Measurements from ENCODE around the gene SIPA1L3.
A peak's percentile ranks its signal among the peaks of the same experiment; 100 is the strongest.

Gene SIPA1L3

GRCh38 chr19:38130399-38130798 lies 223.4 kb downstream of the SIPA1L3 start:
- no peak for DNase-seq

- no peak for DNase-seq
Measured at GRCh38 chr19:38132781-38133180, 225.8 kb downstream of the SIPA1L3 start.

- DNase-seq = no peak
Measured at GRCh38 chr19:38133319-38133718, 226.3 kb downstream of the SIPA1L3 start.

- DNase-seq = no peak
Measured at GRCh38 chr19:38134540-38135149, 227.6 kb downstream of the SIPA1L3 start.

- no peak for DNase-seq
Measured at GRCh38 chr19:38135150-38135998, 228.4 kb downstream of the SIPA1L3 start.

GRCh38 chr19:38139122-38139521 lies 232.1 kb downstream of the SIPA1L3 start:
- DNase-seq = no peak

GRCh38 chr19:38141108-38141507 lies 234.1 kb downstream of the SIPA1L3 start:
- no peak for DNase-seq

- DNase-seq = peak; percentile 73
Measured at GRCh38 chr19:38142176-38143035, 235.4 kb downstream of the SIPA1L3 start.

- DNase-seq = no peak
Measured at GRCh38 chr19:38143847-38144246, 236.8 kb downstream of the SIPA1L3 start.

GRCh38 chr19:38144667-38145066 lies 237.7 kb downstream of the SIPA1L3 start:
- DNase-seq = no peak

GRCh38 chr19:38145623-38146022 lies 238.6 kb downstream of the SIPA1L3 start:
- no peak for DNase-seq

GRCh38 chr19:38148337-38148736 lies 241.3 kb downstream of the SIPA1L3 start:
- no peak for DNase-seq

GRCh38 chr19:38149661-38150061 lies 242.7 kb downstream of the SIPA1L3 start:
- peak; percentile 62 for DNase-seq

- DNase-seq = no peak
Measured at GRCh38 chr19:38151242-38151641, 244.2 kb downstream of the SIPA1L3 start.

GRCh38 chr19:38152461-38153379 lies 245.7 kb downstream of the SIPA1L3 start:
- DNase-seq = peak; percentile 48

- no peak for DNase-seq
Measured at GRCh38 chr19:38155453-38155852, 248.4 kb downstream of the SIPA1L3 start.

- no peak for DNase-seq
Measured at GRCh38 chr19:38158730-38159129, 251.7 kb downstream of the SIPA1L3 start.

GRCh38 chr19:38162094-38162493 lies 255.1 kb downstream of the SIPA1L3 start:
- no peak for DNase-seq

- no peak for DNase-seq
Measured at GRCh38 chr19:38162632-38163031, 255.6 kb downstream of the SIPA1L3 start.

GRCh38 chr19:38163419-38164290 lies 256.6 kb downstream of the SIPA1L3 start:
- DNase-seq = no peak

GRCh38 chr19:38164526-38164925 lies 257.5 kb downstream of the SIPA1L3 start:
- DNase-seq = no peak

All from femur (tissue), 1 donor.